GM18867 (cell line): Measurements from ENCODE around the gene MPZL2.
"Not testable (repeated sequence)": the region's sequence is repeated elsewhere in the genome, so short reads cannot be mapped to it uniquely, and the experiment has no call there.

Source experiments
- ATAC-seq: cut with Tn5 transposase; IDR thresholded peaks from one replicate; pipeline ENCODE4 v1.9.1; 2021; ENCODE audit warnings: mild to moderate bottlenecking, moderate library complexity; ENCODE audit not compliant: unreplicated experiment

The MPZL2 gene

DNA sequence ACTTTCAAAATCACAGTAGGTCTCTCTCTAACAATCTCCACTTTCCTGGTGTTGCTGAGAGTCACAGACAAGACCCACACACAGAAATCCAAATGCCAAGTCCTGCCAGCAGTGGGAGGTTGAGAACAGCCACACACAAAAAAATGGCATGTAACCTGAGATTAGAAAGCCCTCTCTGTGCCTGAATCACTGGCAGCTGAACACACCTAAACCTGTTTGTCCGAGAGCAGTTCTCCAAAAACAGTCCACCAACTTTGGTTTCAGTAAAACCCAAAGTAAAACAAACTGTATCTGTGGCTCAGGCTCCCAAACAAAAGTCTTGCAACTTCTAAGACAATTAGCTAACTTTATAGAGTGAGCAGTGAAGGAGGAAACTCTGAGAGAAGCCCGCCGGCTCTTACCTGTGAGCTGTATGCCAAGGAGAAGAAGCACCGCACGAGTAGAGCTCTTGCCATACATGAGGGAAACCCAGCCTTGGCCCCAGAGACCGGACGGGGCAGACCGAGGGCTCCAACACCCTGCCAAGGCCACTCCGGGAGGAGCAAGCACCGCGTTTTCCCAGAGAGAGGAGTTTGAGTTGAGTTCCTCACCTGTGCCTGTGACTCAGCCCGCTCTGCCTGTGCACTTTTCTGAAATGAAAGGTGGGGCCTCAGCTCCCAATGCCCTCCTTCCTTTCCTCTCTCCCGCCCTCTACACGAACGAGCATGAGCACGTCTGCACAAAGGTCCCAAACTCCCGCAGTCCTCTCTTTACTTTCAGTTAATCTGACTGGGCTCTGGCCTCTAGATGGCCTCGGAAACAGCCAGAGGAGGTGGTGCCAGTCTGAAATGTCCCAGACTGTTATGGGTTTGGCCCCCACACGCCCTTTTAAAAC is at the start of gene MPZL2:
TSS of gene MPZL2 (minus strand) at position 603 of the 874 bp plus-strand sequence. CDS start at position 459, 144 bp downstream.
- ATAC-seq, result no peak

DNA sequence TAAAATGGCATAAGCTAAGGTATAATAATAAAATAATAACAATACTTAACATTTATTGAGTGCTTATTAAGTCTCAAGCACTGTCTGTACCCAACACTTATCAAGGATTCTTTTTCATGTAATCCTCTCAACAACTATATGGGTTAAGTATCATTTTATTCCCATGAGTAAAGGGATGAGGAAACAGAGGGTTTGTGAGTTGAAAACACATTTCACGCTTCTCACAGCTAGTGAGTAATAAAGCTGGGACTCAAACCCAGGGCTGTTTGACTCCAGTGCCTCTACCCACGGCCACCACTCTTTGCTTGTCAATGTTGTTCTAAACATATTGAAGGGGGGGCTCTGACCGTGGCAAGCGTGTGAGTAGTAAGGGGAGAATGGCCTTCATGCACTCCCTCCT is 49.1 kb upstream of the MPZL2 start:
- ATAC-seq, result no peak

DNA sequence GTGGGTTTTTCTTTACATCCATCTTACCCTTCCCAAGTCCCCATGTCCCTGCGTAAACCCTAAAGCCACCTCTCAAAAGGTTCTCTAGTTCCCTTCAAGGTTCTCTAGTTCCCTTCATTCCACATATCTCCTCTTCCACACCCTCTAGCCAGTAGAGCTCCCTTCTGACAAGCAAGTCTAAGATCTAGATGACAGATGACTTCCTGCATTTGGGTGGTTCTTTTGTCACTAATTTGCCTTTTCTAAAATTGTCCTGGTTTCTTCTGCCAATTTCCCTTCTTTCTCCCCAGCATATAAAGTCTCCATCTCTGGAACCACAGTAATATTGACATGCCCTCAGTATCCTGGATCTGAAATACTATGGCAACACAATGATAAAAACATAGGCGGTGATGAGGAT is 48.2 kb upstream of the MPZL2 start:
- no peak for ATAC-seq

DNA sequence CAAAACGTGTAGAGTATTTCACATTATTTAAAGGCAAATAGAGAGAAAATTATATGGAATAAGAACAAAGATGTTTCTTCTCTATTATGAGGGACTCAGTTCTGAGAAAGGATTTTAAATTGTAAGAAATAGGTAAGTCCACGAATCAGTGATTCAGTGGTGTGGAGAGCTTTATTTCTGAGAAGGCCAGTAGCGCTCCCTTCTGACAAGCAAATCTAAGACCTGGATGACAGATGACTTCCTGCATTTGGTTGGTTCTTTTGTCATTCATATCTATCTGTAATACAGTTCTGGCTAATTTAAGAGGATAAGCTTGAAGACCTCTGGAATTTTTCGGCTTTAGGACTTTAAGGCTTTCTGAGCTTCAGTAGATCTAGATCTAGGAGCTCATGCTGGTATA is 47.4 kb upstream of the MPZL2 start:
- no peak for ATAC-seq

DNA sequence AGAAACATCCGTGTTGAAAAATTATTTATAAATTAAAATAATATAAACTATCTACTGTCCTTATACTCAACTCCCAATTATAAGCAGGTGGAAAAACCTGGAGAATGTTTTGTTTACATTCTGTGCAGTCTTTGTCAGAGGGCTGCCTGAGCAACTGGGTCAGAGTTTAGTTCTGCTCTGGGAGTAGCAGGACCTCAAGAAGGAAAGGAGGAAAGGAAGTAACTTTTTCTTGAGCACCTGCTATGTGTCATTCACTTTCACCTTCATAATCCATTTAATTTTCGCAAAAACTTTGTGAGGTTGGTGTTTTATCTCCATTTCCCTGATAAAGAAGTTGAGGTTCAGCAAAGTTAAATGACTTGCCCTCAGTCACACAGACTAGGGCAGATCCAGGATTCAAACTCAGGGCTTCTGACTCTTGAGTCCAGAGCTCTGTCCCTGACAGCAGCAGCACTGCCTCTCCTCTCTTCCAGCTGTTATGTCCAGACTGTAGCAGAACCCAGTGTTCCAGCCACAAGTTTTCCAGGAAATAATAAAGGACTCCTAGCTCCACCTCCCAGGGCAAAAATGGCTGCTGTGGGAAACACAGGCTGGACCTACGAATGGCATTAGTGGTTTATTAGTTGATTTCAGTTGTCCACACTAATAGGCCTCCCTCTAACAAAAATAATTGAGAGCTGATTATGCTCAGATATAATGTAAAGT is 46.8 kb upstream of the MPZL2 start:
- no peak for ATAC-seq

DNA sequence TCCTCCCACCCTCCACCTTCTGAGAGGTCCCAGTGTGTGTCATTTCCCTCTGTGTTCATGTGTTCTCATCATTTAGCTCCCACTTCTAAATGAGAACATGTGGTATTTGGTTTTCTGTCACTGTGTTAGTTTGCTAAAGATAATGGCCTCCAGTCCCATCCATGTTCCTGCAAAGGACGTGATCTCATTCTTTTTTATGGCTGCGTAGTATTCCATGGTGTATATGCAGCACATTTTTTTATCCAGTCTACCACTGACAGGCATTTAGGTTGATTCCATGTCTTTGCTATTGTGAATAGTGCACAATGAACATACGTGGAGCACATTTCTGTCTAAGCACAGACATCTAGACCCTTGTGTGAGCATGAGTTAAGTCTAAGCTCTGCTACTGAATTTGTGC is 46.2 kb upstream of the MPZL2 start:
- no peak for ATAC-seq

DNA sequence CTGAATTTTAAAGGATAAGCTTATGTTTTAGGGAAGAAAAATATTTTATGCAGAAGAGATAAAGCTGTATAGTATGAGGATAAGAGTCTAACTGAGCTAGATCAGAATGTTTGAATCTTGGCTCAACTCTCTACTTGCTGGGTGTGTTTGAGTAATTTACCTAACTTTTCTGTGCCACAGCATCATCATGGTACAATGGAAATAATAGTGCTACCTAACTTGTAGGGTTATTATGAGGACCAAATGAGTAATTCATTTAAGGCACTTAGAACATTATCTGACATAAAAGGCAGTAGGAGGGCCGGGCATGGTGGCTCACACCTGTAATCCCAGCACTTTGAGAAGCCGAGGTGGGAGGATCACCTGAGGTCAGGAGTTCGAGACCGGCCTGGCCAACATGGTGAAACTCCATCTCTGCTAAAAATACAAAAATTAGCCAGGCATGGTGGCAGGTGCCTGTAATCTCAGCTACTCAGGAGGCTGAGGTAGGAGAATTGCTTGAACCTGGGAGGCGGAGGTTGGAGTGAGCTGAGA is 45.0 kb upstream of the MPZL2 start:
- ATAC-seq, result not testable (repeated sequence)

DNA sequence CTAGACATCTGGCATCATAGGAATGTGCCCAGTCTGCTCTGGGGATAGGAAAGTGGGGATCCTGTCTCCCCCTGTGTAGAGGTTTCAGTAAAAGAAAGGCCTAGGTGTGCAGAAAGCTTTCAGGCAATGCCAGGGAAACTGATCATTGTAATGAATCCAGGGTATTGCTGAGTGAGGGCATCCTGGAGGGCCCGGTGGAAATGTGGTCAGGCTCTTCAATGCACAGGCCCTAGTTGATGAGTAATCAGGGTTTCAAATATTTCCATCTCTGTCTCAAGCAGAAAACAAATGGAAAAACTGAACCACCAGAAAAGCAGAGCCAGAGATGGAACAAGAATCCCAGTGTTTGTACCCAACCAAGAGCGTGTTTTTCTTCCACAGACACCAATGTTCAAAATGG is 42.5 kb upstream of the MPZL2 start:
- no peak for ATAC-seq

DNA sequence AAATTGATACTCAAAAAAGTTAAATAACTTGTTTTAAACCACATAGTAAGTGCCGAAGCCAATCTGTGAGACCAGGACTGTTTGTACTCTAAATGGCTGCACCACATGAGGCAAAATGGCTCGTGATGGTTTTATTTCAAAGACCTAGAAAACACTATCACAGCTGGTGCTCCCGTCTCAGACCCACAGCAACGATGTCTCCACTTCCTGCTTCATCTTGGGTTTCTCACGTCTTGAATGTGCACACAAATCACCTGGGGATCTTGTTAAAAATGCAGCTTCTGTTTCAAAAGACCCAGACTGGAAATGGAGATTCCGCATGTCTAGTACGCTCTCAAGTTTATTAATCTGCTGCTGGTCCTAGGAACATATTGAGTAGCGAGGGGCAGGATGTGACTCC is 41.6 kb upstream of the MPZL2 start:
- no peak for ATAC-seq

DNA sequence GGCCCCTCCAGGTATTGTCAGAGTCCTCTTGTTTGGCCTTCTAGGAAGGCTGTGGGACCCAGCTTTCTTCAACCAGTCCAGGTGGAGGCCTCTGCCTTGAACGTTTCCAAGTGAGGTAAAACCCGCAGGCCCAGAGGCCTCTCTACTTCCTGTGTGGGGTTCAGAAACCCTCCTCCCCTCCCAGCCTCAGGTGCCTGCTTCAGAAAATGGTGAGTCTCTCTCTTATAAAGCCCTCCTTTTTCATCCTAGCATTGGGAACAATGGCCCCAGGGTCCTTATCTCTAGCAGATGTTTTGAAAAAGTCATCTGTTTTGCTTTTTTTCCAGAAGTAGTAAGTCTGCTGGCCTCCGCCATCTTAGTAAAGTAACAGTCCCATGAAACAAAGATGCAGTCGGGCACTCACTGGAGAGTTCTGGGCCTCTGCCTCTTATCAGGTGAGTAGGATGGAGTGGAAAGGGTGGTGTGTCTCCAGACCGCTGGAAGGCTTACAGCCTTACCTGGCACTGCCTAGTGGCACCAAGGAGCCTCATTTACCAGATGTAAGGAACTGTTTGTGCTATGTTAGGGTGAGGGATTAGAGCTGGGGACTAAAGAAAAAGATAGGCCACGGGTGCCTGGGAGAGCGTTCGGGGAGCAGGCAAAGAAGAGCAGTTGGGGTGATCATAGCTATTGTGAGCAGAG is 40.6 kb upstream of the MPZL2 start, which contains the start of gene CD3E:
TSS of gene CD3E (plus strand) at position 163 of the 681 bp plus-strand sequence. CDS start at position 386, 223 bp downstream.
- ATAC-seq, result no peak

DNA sequence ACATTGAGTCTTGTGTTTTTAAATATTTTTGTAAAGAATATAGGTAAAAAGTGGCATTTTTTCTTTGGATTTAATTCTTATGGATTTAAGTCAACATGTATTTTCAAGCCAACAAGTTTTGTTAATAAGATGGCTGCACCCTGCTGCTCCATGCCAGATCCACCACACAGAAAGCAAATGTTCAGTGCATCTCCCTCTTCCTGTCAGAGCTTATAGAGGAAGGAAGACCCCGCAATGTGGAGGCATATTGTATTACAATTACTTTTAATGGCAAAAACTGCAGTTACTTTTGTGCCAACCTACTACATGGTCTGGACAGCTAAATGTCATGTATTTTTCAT is 40.1 kb upstream of the MPZL2 start:
- ATAC-seq, result no peak

DNA sequence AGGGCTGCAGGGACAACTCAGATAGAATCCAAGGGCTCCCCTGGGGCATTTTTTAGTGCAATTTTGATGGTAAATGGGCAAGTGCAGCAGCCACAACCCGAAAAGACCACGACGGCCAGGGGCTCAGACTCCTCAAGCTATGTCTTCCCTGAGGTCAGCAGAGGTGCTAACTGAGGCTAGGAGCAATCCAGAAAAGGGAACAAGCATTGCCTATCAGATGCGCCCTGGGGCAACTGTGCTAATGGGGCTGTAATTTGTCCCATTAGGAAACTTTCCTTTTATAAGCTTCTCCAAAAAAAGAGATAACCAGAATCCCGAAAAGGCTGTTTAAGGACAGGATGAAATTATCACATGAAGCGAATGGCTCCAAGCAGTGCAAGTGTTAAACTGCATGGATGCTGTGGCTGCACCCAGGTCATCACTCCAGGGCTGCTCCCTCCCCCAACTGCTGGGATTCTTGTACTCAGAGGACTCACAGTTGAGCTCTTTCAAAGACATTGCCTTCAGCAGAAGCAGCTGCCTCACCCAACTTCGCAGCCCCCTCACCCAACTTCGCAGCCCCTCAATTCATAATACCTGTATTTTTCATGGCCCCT is 37.6 kb upstream of the MPZL2 start:
- ATAC-seq, result no peak

DNA sequence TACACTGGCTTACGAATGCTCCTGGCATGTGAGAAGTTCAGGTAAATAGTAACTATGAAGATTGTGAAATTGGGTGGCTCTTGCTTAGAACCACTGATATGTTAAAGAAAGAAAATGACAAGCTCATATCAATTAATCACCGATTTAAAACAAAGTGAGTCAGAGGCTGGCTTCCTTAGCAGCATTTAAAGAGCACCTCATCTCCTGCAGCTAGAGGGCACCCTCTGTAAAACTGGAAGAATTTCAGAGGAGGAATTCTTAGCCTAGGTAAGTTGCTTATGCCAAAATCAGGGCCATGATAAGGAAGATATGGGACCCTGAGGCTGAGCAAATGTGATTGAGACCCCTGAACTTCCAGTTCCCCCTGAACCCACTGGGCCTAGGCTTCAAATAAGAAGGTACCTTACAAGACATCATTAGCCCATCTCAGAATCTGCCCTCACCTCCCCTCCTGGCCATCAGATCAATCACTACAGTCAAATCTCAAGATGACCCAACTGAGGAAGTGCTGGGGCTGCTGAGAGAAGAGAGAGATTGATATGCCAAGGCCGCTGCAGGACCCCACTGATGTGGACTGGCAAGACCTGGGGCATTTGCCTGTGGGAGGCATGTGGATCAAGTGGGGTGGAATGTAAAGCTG is 31.8 kb upstream of the MPZL2 start:
- no peak for ATAC-seq

DNA sequence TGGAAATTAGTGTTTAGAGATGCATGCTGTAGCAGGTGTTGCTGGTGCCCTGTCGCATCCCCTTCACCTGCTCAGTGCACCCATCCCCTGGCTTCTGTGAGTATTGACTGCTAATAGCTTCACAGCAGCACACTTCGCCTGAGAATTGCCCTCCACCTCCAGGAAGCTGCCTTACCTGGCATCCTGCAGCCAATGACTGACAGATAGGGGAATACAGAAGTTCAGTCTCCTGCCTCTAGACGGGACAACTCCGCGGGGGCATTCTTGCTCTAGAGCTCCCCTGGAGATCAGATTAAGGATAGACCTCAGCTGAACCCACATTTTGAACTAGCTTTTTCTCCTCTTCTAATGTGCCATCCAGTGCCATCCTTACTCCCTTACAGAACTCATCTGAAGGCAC is 31.1 kb upstream of the MPZL2 start:
- ATAC-seq, result no peak

DNA sequence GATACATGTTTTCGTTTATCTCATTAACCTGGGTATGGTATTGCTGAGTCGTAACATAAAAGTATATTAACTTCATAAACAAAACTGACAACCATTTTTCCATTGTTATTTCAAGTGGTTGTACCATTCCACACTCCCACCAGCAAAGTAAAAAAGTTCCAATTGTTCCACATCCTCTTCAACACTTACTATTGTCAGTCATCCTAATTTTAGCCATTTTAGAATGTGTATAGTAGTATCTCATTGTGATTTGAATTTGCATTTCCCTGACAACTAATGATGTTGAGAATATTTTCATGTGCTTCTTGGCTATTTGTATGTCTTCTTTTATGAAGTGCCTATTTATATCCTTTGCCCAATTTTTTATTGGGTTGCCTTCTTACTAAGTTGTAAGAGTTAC is 30.0 kb upstream of the MPZL2 start:
- ATAC-seq, result no peak

DNA sequence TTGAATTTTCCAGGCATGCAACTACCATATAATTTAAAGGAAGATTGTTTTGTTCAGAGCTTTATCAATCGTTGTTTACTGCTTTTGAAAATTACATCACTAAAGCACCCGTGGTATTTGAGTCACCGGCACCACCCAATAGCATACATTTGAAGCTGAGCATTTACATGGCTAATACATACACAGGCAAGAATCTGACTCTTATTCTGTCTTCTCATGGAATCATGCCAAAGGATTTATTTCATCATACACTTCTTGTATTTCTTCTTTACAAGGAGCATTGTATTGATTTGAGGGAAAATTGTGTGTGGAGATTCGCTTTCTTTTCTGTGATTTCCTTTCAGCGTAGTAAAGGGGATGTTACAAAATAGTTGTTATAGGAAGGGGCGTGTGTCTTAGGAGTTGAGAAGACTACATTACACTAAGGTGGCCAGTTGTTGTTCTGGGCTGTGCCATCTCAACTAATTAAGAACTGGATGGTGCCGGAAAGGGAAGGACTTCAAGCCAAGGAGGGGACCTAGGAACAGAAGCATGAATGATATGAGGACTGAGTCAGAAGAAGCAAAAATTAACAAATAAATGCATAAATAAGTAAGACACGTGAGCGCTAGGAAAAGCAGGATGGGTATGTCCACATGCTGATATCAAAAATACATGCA is 27.5 kb upstream of the MPZL2 start:
- ATAC-seq, result no peak

DNA sequence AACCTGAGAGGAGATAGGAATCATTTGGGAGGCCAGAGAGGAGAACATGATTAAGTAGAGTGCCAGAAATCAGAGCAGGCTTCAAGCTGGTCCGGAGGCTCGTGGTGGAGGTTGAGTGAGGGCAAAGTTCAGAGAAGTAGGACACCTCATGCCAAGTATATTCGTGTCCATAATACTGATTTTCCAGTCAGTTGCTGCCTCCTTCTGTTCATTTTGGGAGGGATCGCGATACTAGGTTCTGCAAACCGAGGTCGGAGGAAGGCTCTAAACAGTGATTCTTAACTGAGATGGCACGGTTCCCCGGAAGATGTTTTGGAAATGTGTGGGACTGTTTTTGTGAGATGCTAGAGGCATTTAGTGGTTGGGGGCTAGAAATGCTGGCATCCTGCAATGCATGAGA is 26.8 kb upstream of the MPZL2 start:
- ATAC-seq, result no peak

DNA sequence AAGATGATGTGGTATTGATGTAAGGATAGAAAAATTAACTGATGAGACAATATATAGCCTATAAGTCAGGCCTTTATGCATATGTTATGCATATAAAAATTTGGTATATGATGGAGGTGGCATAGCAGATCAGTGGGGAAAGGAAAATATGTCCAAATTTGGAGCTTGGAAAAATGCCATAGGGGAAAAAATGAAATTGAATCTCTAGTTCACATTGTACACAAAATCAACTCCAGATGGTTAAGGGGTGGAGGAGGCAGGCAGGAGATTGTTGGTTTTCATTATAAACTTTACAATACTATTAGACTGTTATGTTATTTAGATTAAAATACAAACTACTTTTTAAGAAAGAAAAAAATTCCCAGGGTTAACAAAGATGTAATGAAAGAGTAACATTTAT is 25.3 kb upstream of the MPZL2 start:
- no peak for ATAC-seq

DNA sequence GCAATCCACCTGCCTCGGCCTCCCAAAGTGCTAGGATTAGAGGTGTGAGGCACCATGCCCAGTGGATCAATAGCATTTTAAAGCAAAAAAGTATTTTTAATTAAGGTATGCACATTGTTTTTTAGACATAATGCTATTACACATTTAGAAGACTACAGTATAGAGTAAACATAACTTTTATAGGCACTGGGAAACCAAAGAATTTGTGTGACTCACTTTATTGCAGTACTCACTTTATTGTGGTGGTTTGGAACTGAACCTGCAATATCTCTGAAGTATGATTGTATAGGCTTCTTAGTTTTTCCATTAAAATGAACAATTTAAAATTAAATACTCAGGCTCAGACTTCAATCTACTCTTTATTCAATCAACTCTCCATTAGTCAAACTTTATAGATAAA is 22.9 kb upstream of the MPZL2 start:
- no peak for ATAC-seq

DNA sequence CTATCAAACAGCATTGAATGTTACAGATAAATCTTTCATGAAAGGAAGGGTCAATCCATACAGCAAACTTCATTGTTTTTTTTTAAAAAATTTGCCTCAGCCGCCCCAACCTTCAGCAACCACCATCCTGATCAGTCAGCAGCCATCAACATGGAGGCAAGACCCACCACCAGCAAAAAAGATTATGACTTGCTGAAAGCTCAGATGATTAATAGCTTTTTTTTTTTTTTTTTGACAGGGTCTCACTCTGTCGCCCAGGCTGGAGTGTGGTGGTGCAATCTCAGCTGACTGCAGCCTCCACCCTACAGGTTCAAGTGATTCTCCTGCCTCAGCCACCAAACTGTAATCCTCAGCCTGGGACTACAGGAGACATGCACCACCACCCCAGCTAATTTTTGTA is 22.4 kb upstream of the MPZL2 start:
- ATAC-seq, result no peak
